ENCODE measurements around the gene GSTM4. TPM values are rescaled to one million over a fixed set of nuclear protein-coding genes. Genes with fewer than 3 reads are reported as not detected.

Gene GSTM4
- total RNA-seq, 1 experiment from 2014 or later = 11.9 TPM

- Mint-ChIP-seq H3K36me3 (ENCODE audit: insufficient read depth, unreplicated experiment) (peaks cover 4% of the 10 kb centered on the region), H3K4me3 (ENCODE audit: unreplicated experiment) (no peak overlapping the region), H3K27ac (ENCODE audit: unreplicated experiment) (no peak overlapping the region), H3K9me3 (ENCODE audit: unreplicated experiment) (no peaks in the 10 kb centered on the region), H3K4me1 (ENCODE audit: low read depth, unreplicated experiment) (no peaks in the 10 kb centered on the region), H3K27me3 (ENCODE audit: insufficient read depth, unreplicated experiment) (no peaks in the 10 kb centered on the region)
- Histone ChIP-seq H3K27me3 (replicated peaks; ENCODE audit: control insufficient read depth, insufficient read depth, low read length) (no peaks in the 10 kb centered on the region), H3K9me3 (no peaks in the 10 kb centered on the region), H3K4me1 (no peaks in the 10 kb centered on the region), H3K36me3 (ENCODE audit: control insufficient read depth, insufficient read depth, low read length) (no peaks in the 10 kb centered on the region), H3K4me3 (ENCODE audit: low read depth, low read length) (no peak overlapping the region)
- POLR2A ChIA-PET = no interaction called here
- intact Hi-C loops (cut with micrococcal nuclease; ENCODE audit: unreplicated experiment) = no loop called here
- no peak for TF ChIP-seq CTCF (IDR thresholded peaks at IDR 0.05; ENCODE audit: insufficient read depth in 1 of 2, low read depth in 1 of 2, low read length in 1 of 2, severe bottlenecking in 1 of 2, unreplicated experiment in 1 of 2)
- BruUV-seq (replicated peaks) = no TSS peak
- no peak for DNase-seq
- CTCF ChIA-PET = interaction anchor here (1.3 to 3.3 kb wide), 3 partner anchors 9 to 83 kb away, joined by 3 to 36 read pairs (median 14); partner anchors contain the start of gene GNAI3
Observed at GRCh38 chr1:109629372-109630030, 26.4 kb upstream of the GSTM4 start.

GRCh38 chr1:109630081-109630897, 25.6 kb upstream of the GSTM4 start:
- Histone ChIP-seq H3K9me3 (no peaks in the 10 kb centered on the region), H3K4me1 (no peaks in the 10 kb centered on the region), H3K4me3 (ENCODE audit: low read depth, low read length) (no peak overlapping the region), H3K36me3 (ENCODE audit: control insufficient read depth, insufficient read depth, low read length) (no peaks in the 10 kb centered on the region), H3K27me3 (replicated peaks; ENCODE audit: control insufficient read depth, insufficient read depth, low read length) (no peaks in the 10 kb centered on the region)
- POLR2A ChIA-PET = no interaction called here
- no peaks in the 10 kb centered on the region for H3K4me1 Mint-ChIP-seq (ENCODE audit: low read depth, unreplicated experiment)
- no peak overlapping the region for H3K27ac Mint-ChIP-seq (ENCODE audit: unreplicated experiment)
- CTCF ChIA-PET = interaction anchor here (0.5 to 3.3 kb wide), 6 partner anchors 10 to 231 kb away, joined by 3 to 36 read pairs (median 10); partner anchors contain the start of gene GNAI3
- H3K27me3 Mint-ChIP-seq (ENCODE audit: insufficient read depth, unreplicated experiment) = no peaks in the 10 kb centered on the region
- no peaks in the 10 kb centered on the region for H3K9me3 Mint-ChIP-seq (ENCODE audit: unreplicated experiment)
- peaks cover 4% of the 10 kb centered on the region for H3K36me3 Mint-ChIP-seq (ENCODE audit: insufficient read depth, unreplicated experiment)
- peak in 1 of 2 experiments; percentile 30 for DNase-seq
- intact Hi-C loops (cut with micrococcal nuclease; ENCODE audit: unreplicated experiment) = no loop called here
- no TSS peak for BruUV-seq (replicated peaks)
- TF ChIP-seq CTCF (IDR thresholded peaks at IDR 0.05; ENCODE audit: insufficient read depth in 1 of 2, low read depth in 1 of 2, low read length in 1 of 2, severe bottlenecking in 1 of 2, unreplicated experiment in 1 of 2) = peak in 1 of 2 experiments; percentile 33
- H3K4me3 Mint-ChIP-seq (ENCODE audit: unreplicated experiment) = no peak overlapping the region

- H3K27me3 Mint-ChIP-seq (ENCODE audit: insufficient read depth, unreplicated experiment) = no peaks in the 10 kb centered on the region
- Histone ChIP-seq H3K9me3 (no peaks in the 10 kb centered on the region), H3K36me3 (ENCODE audit: control insufficient read depth, insufficient read depth, low read length) (no peaks in the 10 kb centered on the region), H3K27me3 (replicated peaks; ENCODE audit: control insufficient read depth, insufficient read depth, low read length) (no peaks in the 10 kb centered on the region), H3K4me1 (peaks cover 3% of the 10 kb centered on the region), H3K4me3 (ENCODE audit: low read depth, low read length) (no peak overlapping the region)
- H3K9me3 Mint-ChIP-seq (ENCODE audit: unreplicated experiment) = no peaks in the 10 kb centered on the region
- no peak for TF ChIP-seq CTCF (IDR thresholded peaks at IDR 0.05; ENCODE audit: insufficient read depth in 1 of 2, low read depth in 1 of 2, low read length in 1 of 2, severe bottlenecking in 1 of 2, unreplicated experiment in 1 of 2)
- POLR2A ChIA-PET = no interaction called here
- intact Hi-C loops (cut with micrococcal nuclease; ENCODE audit: unreplicated experiment) = no loop called here
- H3K36me3 Mint-ChIP-seq (ENCODE audit: insufficient read depth, unreplicated experiment) = peaks cover 4% of the 10 kb centered on the region
- no peak for DNase-seq
- CTCF ChIA-PET = interaction anchor here (0.5 to 3.3 kb wide), 5 partner anchors 9 to 232 kb away, joined by 3 to 36 read pairs (median 13); partner anchors contain the start of gene GNAI3
- no TSS peak for BruUV-seq (replicated peaks)
- H3K4me3 Mint-ChIP-seq (ENCODE audit: unreplicated experiment) = no peak overlapping the region
- H3K27ac Mint-ChIP-seq (ENCODE audit: unreplicated experiment) = no peak overlapping the region
- peaks cover under 1% of the 10 kb centered on the region for H3K4me1 Mint-ChIP-seq (ENCODE audit: low read depth, unreplicated experiment)
Observed at GRCh38 chr1:109630898-109631512, 24.9 kb upstream of the GSTM4 start.
